ENCODE results near the gene SORCS1.

- TF ChIP-seq CTCF (IDR thresholded peaks at IDR 0.05) (no peak), EZH2 (IDR thresholded peaks at IDR 0.05; ENCODE audit: borderline replicate concordance, insufficient read depth, low read depth, low read length, poor library complexity, severe bottlenecking) (no peak)
These were observed 349.0 kb downstream of the SORCS1 start for GRCh38 chr10:106815427-106816043.
